Panc1 (cell line): ENCODE measurements around the gene FOS.

Experiments used
- POLR2AphosphoS5 ChIP-seq: IDR thresholded peaks from 2 replicates; pipeline ENCODE4 v1.6.1; 2012; ENCODE audit warnings: mild to moderate bottlenecking, low read depth, low read length, moderate library complexity
- SIN3A ChIP-seq: IDR thresholded peaks from 2 replicates; pipeline ENCODE4 v1.6.1; 2012; ENCODE audit warnings: low read depth, mild to moderate bottlenecking, low read length, moderate library complexity, borderline replicate concordance; ENCODE audit not compliant: insufficient read depth
- TF ChIP-seq, protein P1 (sequence below): fragments of 450-650 bp; IDR thresholded peaks from 2 replicates; pipeline ENCODE4 v1.5.1; 2017; ENCODE audit warnings: mild to moderate bottlenecking
- TF ChIP-seq, protein P2 (sequence below), 2 experiments: IDR thresholded peaks; 2 replicates each; pipeline ENCODE4 v1.6.1; 2011 to 2012; ENCODE audit warnings: low read depth in 2 of 2, control low read depth in 1 of 2, low read length in 1 of 2, mild to moderate bottlenecking in 1 of 2, moderate library complexity in 1 of 2; ENCODE audit not compliant: insufficient read depth in 1 of 2

DNA sequence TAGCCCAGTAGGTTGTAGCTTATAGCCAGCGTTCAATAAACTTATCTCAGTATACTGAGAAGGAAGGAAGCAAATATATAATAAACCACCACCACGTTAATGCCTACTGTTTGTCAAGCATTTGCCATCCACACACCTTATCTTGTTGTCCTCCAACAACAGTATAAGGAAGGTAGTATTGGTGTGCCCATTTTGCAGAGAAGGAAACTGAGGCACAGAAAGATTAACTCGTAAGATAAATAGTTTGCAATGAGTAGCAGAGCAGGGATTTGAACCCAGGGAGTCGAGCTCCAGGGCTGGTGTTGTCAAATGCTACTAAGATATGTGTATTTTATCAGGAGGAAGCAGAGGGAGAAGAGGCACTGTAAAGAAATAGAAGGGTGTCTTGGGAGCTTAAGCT is 27.8 kb upstream of the FOS start:
- TF ChIP-seq, protein P1, sequence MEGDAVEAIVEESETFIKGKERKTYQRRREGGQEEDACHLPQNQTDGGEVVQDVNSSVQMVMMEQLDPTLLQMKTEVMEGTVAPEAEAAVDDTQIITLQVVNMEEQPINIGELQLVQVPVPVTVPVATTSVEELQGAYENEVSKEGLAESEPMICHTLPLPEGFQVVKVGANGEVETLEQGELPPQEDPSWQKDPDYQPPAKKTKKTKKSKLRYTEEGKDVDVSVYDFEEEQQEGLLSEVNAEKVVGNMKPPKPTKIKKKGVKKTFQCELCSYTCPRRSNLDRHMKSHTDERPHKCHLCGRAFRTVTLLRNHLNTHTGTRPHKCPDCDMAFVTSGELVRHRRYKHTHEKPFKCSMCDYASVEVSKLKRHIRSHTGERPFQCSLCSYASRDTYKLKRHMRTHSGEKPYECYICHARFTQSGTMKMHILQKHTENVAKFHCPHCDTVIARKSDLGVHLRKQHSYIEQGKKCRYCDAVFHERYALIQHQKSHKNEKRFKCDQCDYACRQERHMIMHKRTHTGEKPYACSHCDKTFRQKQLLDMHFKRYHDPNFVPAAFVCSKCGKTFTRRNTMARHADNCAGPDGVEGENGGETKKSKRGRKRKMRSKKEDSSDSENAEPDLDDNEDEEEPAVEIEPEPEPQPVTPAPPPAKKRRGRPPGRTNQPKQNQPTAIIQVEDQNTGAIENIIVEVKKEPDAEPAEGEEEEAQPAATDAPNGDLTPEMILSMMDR, result no peak
- TF ChIP-seq POLR2AphosphoS5 (no peak), SIN3A (no peak)
- TF ChIP-seq, protein P2, sequence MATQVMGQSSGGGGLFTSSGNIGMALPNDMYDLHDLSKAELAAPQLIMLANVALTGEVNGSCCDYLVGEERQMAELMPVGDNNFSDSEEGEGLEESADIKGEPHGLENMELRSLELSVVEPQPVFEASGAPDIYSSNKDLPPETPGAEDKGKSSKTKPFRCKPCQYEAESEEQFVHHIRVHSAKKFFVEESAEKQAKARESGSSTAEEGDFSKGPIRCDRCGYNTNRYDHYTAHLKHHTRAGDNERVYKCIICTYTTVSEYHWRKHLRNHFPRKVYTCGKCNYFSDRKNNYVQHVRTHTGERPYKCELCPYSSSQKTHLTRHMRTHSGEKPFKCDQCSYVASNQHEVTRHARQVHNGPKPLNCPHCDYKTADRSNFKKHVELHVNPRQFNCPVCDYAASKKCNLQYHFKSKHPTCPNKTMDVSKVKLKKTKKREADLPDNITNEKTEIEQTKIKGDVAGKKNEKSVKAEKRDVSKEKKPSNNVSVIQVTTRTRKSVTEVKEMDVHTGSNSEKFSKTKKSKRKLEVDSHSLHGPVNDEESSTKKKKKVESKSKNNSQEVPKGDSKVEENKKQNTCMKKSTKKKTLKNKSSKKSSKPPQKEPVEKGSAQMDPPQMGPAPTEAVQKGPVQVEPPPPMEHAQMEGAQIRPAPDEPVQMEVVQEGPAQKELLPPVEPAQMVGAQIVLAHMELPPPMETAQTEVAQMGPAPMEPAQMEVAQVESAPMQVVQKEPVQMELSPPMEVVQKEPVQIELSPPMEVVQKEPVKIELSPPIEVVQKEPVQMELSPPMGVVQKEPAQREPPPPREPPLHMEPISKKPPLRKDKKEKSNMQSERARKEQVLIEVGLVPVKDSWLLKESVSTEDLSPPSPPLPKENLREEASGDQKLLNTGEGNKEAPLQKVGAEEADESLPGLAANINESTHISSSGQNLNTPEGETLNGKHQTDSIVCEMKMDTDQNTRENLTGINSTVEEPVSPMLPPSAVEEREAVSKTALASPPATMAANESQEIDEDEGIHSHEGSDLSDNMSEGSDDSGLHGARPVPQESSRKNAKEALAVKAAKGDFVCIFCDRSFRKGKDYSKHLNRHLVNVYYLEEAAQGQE (IDR thresholded peaks at IDR 0.05; ENCODE audit: insufficient read depth in 1 of 2, low read depth in 2 of 2, low read length in 1 of 2), result no peak
